Fibroblast of skin of right quadriceps (primary cell): ENCODE data around the gene CENPP.

Experiments used
- DNase-seq: peaks from one replicate; pipeline ENCODE4 v3.0.0-alpha.2; 2013

CENPP gene

GRCh38 chr9:92483627-92484545, 158.1 kb downstream of the CENPP start:
- no peak for DNase-seq

- DNase-seq = no peak
Measured at GRCh38 chr9:92484563-92484962, 158.8 kb downstream of the CENPP start.

- no peak for DNase-seq
Measured at GRCh38 chr9:92486371-92486770, 160.6 kb downstream of the CENPP start.

GRCh38 chr9:92488681-92489550, 163.2 kb downstream of the CENPP start:
- DNase-seq = peak; percentile 61

GRCh38 chr9:92492781-92493401, 167.1 kb downstream of the CENPP start:
- no peak for DNase-seq

- no peak for DNase-seq
Measured at GRCh38 chr9:92493749-92494387, 168.1 kb downstream of the CENPP start.

- peak; percentile 63 for DNase-seq
Measured at GRCh38 chr9:92494856-92495255, 169.1 kb downstream of the CENPP start.

GRCh38 chr9:92496396-92497176, 170.8 kb downstream of the CENPP start:
- peak; percentile 44 for DNase-seq

GRCh38 chr9:92499701-92500100, 173.9 kb downstream of the CENPP start:
- no peak for DNase-seq

GRCh38 chr9:92500725-92501124, 175.0 kb downstream of the CENPP start:
- DNase-seq = no peak

- peak; percentile 36 for DNase-seq
Measured at GRCh38 chr9:92501671-92502393, 176.1 kb downstream of the CENPP start.

GRCh38 chr9:92503156-92503555, 177.4 kb downstream of the CENPP start:
- no peak for DNase-seq

- DNase-seq = no peak
Measured at GRCh38 chr9:92504881-92505280, 179.1 kb downstream of the CENPP start.

- peak; percentile 96 for DNase-seq
Measured at GRCh38 chr9:92506184-92506857, 180.6 kb downstream of the CENPP start.

- no peak for DNase-seq
Measured at GRCh38 chr9:92507005-92507404, 181.3 kb downstream of the CENPP start.

GRCh38 chr9:92507496-92507895, 181.7 kb downstream of the CENPP start:
- DNase-seq = no peak

- no peak for DNase-seq
Measured at GRCh38 chr9:92508018-92508820, 182.5 kb downstream of the CENPP start.

GRCh38 chr9:92509050-92509449, 183.3 kb downstream of the CENPP start:
- DNase-seq = no peak

- DNase-seq = no peak
Measured at GRCh38 chr9:92510747-92511146, 185.0 kb downstream of the CENPP start.

GRCh38 chr9:92512622-92513021, 186.9 kb downstream of the CENPP start:
- DNase-seq = no peak
